WI38 (cell line): Measurements from ENCODE around the gene ZNF275.

Source experiments
- H3K4me3 ChIP-seq: 2 replicates; pipeline ENCODE4 v1.5.1; 2011; ENCODE audit warnings: low read depth, mild to moderate bottlenecking, control low read depth, low read length
- TF ChIP-seq, protein P1 (sequence below): IDR thresholded peaks from 2 replicates; pipeline ENCODE4 v1.5.1; 2012; ENCODE audit warnings: low read depth, mild to moderate bottlenecking, control low read depth, low read length

Gene ZNF275

DNA sequence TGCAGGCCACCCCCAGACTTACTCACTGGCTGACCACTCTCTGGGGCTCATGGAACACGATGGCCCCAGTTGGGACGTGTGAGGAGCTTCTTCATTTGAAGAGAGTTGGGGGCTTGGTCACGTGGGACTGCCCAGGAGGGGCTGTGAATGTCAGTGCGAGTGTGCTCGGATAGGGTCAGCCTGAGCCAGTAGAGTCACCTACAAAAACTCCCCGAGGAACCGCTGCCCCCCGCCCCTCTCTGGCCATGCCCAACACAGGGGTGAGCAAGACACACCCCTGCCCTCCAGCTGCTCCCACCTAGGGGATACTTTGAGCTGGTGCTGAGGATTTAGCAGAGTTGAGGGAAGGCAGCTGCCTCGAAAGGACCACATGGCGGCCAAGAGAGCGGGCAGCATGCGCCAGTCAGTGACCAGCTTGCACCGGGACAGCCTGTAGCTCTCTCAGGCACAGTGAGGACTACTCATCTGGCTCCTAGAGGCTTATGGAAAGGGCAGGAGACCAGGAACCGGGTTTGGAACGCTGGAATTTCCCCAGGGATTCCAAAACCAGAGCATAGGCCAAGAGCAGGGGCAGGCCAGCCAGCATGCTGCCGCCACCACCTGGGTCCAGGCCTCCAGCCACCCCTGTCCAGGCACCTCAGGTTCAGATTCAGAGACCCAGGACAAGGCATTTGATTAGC, 58.8 kb downstream of the ZNF275 start:
- TF ChIP-seq, protein P1, sequence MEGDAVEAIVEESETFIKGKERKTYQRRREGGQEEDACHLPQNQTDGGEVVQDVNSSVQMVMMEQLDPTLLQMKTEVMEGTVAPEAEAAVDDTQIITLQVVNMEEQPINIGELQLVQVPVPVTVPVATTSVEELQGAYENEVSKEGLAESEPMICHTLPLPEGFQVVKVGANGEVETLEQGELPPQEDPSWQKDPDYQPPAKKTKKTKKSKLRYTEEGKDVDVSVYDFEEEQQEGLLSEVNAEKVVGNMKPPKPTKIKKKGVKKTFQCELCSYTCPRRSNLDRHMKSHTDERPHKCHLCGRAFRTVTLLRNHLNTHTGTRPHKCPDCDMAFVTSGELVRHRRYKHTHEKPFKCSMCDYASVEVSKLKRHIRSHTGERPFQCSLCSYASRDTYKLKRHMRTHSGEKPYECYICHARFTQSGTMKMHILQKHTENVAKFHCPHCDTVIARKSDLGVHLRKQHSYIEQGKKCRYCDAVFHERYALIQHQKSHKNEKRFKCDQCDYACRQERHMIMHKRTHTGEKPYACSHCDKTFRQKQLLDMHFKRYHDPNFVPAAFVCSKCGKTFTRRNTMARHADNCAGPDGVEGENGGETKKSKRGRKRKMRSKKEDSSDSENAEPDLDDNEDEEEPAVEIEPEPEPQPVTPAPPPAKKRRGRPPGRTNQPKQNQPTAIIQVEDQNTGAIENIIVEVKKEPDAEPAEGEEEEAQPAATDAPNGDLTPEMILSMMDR: no peak
- H3K4me3 ChIP-seq: no peak overlapping the region

DNA sequence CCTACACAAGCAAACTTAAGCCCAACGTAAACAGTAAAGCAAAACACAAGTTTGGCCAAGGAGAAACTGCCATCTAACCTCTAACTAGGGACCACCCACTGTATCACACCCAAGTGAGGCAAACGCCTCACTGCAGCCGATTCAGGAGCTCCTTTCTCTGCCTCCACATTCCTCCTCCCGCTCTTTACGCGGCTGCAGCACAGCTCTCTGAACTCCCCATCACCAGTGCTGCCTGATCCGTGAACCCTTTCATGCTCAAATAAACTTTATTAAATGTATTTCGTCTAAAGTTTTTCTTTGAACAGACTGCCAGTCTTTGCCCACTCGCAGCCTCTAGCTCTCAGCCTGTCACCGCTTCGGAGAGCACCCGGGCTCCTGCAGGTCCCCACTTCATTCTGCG, 60.7 kb downstream of the ZNF275 start:
- TF ChIP-seq, protein P1: no peak
- H3K4me3 ChIP-seq: no peak overlapping the region

- no peak overlapping the region for H3K4me3 ChIP-seq
- TF ChIP-seq, protein P1: no peak
These were observed 61.8 kb downstream of the ZNF275 start for GRCh38 chrX:153395613-153396319.

DNA sequence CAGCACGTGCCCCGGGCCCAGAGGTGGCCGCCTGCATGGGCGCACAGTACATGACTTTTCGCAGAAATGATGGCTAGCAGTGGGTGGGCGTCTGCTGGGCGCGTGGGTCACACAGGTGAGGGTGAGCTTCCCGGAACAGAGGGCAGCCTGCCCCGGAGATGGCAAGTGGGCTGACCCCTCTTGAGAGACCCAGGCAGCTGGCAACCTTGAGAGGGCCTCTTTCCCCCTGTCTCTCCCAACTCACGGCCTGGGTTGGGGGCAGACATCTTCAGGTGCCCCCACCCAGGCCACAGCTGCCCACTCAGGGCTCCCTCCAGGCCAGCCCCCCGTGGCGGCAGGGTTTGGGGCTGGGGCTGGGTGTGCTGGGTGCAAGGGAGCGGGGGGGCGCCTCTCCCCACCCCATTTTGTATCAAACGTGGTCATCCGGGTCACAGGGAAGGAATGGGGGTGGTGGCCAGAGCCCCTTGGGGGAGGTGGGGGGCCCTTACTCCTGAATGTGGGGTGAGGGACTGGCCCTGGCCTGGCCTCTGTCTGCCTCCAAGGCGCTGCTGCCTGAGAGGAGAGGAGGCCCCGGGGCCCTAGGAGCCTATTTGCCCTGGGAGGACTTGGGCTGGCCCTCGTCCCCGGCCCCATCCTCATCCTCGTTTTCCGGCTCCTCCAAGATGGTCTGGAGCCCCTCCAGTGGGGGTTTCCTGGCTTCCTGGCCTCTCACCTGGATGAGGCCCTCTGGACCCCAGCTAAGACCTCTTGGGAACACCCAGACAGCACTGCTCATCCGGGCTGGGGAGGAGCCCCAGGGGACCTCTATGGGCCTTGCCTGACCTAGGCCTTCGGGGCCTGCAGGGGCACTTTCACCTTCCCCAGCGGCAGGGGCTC, 62.6 kb downstream of the ZNF275 start:
- TF ChIP-seq, protein P1: no peak
- no peak overlapping the region for H3K4me3 ChIP-seq

GRCh38 chrX:153397256-153397960, 63.5 kb downstream of the ZNF275 start:
- TF ChIP-seq, protein P1: no peak
- H3K4me3 ChIP-seq: no peak overlapping the region

DNA sequence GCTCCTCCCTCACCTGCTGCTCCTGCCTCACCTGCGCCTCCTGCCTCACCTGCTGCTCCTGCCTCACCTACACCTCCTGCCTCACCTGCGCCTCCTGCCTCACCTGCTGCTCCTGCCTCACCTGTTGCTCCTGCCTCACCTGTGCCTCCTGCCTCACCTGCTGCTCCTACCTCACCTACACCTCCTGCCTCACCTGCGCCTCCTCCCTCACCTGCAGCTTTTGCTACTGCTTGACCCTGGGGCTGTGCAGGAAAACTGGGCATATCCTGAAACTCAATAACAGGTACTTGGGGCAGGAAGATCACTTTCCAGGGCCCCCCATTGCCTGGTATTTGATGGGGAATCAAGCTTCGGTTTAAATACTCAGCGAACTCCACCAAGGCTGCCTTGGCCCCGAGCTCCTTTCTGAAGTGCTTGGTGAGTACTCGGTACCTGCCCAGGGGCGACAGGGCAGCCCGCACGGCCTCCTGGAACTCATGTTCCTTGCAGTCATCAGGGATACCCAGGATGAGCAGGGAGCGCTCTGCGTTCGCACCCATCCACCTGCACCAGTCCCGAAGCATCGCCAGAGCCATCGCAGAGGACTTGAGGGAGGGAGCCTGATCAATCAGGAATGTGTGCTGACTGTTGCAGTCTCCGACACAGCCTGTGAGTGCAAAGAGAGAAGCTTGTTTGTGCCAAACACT, 64.5 kb downstream of the ZNF275 start:
- TF ChIP-seq, protein P1: no peak
- no peak overlapping the region for H3K4me3 ChIP-seq
